GM04503 (cell line): ENCODE measurements around the gene FAM50A.

ENCODE experiments used
- DNase-seq: peaks from one replicate; pipeline ENCODE4 v3.0.0-alpha.2; 2012; ENCODE audit warnings: low read depth

The FAM50A gene

GRCh38 chrX:154439841-154440240 lies 4.1 kb upstream of the FAM50A start:
- DNase-seq: no peak

GRCh38 chrX:154440623-154441357 lies 3.2 kb upstream of the FAM50A start:
- no peak for DNase-seq

- DNase-seq: no peak
These were observed 2.4 kb upstream of the FAM50A start for GRCh38 chrX:154441564-154441963.

GRCh38 chrX:154441984-154442707 lies 1.8 kb upstream of the FAM50A start:
- no peak for DNase-seq

GRCh38 chrX:154443479-154443910 lies 446 bp upstream of the FAM50A start:
- DNase-seq: no peak

- no peak for DNase-seq
These were observed 860 bp downstream of the FAM50A start for GRCh38 chrX:154444755-154445246.

- DNase-seq: no peak
These were observed 1.8 kb downstream of the FAM50A start for GRCh38 chrX:154445776-154446175.

- DNase-seq: no peak
These were observed 2.5 kb downstream of the FAM50A start for GRCh38 chrX:154446430-154446829.

GRCh38 chrX:154448484-154448883 lies 4.5 kb downstream of the FAM50A start:
- DNase-seq: no peak

- no peak for DNase-seq
These were observed 5.7 kb downstream of the FAM50A start for GRCh38 chrX:154449618-154450017.

- DNase-seq: no peak
These were observed 6.4 kb downstream of the FAM50A start for GRCh38 chrX:154450312-154450711.

- DNase-seq: no peak
These were observed 8.9 kb downstream of the FAM50A start for GRCh38 chrX:154452823-154453222.

GRCh38 chrX:154457491-154458115 lies 13.7 kb downstream of the FAM50A start:
- DNase-seq: no peak

- DNase-seq: no peak
These were observed 14.4 kb downstream of the FAM50A start, which contains the start of gene PLXNA3 for GRCh38 chrX:154458116-154458953. PLXNA3 (plus strand) TSS chrX:154458281; CDS start chrX:154460184, 1,903 bp downstream.

- DNase-seq: no peak
These were observed 15.2 kb downstream of the FAM50A start for GRCh38 chrX:154458954-154459778.

GRCh38 chrX:154459832-154460231 lies 15.9 kb downstream of the FAM50A start:
- no peak for DNase-seq

- no peak for DNase-seq
These were observed 16.4 kb downstream of the FAM50A start for GRCh38 chrX:154460326-154460725.

- no peak for DNase-seq
These were observed 18.5 kb downstream of the FAM50A start for GRCh38 chrX:154462396-154462795.

- no peak for DNase-seq
These were observed 19.8 kb downstream of the FAM50A start for GRCh38 chrX:154463611-154464220.

- DNase-seq: no peak
These were observed 20.9 kb downstream of the FAM50A start for GRCh38 chrX:154464806-154465365.
